ENCODE data around the gene UNC5C.

UNC5C gene

GRCh38 chr4:95256108-95256835 lies 292.5 kb downstream of the UNC5C start:
- no peak for DNase-seq

DNA sequence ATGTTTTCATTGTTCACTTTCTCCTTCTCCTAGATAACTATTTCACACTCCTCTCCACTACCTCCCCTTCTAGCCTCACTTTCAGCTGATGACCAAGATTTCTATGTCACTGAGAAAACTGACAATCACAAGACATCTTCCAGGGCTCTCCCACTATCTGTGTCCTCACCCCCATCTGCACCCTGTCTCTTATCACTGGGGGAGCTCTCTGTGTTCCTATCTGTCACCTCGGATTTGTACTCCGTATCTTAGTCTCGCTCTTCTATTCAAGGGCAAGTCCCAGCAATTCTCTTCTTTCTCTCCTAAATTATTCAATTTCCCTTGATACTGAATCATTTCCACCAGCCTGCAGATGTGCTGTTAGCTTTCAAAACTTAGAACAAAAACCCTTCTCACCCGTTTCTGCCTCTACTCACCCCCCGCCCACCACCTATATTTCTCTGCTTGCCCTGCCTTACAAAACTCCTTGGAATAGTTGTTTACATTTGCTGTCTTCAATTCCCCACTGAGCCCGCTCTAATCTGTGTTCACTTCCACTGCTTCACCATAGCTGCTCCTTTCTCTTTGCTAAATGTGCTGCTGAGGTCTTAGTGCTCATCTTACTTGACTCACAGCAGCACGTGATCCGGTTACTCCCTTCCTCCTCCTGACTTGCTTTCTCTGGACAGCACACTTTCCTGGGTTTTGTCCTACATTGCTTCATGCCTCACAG lies 293.2 kb downstream of the UNC5C start:
- no peak for DNase-seq

GRCh38 chr4:95251568-95251967 lies 297.2 kb downstream of the UNC5C start:
- DNase-seq: no peak

DNA sequence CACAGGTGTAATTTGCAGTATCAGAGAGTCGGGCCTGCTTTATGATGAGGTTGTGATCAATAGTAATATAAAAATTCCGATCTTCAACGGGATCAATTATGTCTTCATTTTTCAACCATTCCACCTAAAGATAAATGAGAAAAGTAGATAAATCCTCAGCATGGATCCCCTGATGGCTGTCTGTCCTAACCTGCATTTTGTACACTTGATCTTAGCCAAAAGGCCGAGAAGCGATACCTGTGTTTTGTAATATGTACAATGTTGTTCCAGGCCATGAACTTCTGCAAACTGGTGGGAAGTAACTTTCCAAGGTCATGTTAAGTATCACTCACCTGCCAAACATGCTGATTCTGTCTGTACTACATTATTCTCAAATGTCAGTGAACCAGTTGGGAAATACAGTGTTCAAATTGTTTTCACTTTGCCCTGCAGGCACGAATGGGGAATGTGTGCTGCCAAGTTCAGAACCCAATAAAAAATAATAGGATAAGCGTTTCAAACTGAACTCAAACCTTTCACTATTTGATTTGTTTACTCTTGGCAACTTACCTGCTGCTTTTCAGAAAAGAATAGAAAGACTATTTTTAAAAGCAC lies 298.1 kb downstream of the UNC5C start:
- DNase-seq: no peak

- DNase-seq: no peak
Measured at GRCh38 chr4:95249426-95250021, 299.2 kb downstream of the UNC5C start.

- no peak for DNase-seq
Measured at GRCh38 chr4:95248720-95249425, 299.9 kb downstream of the UNC5C start.

DNA sequence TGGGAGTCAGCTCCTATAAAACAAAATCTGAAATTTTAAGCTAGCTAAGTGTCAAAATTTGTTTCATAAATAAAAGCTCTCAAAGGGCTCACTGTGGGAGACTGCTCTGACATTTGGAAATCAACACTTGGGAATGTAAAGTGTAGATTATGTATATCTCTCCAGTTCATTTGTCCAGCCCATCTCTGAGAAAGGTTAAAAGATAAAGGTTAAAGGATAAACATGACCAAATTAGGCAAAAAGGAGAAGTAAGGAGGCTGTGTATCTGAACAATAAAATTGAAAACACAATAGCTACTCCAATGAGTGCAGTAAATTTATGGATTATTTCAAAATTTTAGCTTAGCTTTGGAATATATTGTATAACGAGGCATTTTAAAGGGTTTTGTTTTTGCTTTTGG lies 304.9 kb downstream of the UNC5C start:
- no peak for DNase-seq

DNA sequence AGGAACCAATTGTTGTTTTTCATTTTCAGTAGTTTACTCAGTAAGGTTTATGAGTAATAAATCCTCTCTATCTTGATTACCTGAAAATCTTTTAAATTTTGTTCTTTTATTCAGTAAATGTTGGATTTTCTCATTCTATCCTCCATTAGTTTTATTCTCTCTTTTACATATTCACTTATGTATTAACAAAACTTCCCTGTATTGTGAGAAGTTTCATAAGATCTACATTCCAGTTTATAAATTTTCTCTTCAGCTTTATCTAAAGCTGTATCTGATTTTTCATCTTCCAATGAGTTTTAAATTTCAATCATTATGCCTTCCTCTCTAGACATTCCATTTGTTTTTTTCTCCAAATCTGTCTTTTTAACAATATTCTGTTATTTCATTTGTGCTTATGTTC lies 310.2 kb downstream of the UNC5C start:
- DNase-seq: no peak

- no peak for DNase-seq
Measured at GRCh38 chr4:95232358-95233156, 316.2 kb downstream of the UNC5C start.

DNA sequence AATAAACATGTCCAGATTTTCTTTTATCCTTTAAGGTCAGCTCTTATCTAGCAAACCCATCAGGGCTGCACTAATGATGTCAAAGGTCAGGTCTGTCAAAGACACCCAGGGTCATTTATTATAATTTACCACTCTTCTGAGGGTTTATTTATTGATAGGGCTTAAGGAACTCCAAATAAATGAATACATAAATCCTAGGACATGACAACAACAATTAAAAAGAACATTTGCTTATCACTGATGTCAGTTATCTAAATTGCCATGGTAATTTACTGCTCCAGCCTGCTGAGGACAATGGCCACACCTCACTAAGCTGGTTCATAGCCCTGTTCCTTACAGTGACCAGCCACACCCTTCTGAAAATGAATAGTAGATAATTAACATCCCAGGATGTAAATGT lies 317.1 kb downstream of the UNC5C start:
- no peak for DNase-seq

- DNase-seq: no peak
Measured at GRCh38 chr4:95225849-95226248, 322.9 kb downstream of the UNC5C start.

- DNase-seq: no peak
Measured at GRCh38 chr4:95224402-95224801, 324.4 kb downstream of the UNC5C start.

DNA sequence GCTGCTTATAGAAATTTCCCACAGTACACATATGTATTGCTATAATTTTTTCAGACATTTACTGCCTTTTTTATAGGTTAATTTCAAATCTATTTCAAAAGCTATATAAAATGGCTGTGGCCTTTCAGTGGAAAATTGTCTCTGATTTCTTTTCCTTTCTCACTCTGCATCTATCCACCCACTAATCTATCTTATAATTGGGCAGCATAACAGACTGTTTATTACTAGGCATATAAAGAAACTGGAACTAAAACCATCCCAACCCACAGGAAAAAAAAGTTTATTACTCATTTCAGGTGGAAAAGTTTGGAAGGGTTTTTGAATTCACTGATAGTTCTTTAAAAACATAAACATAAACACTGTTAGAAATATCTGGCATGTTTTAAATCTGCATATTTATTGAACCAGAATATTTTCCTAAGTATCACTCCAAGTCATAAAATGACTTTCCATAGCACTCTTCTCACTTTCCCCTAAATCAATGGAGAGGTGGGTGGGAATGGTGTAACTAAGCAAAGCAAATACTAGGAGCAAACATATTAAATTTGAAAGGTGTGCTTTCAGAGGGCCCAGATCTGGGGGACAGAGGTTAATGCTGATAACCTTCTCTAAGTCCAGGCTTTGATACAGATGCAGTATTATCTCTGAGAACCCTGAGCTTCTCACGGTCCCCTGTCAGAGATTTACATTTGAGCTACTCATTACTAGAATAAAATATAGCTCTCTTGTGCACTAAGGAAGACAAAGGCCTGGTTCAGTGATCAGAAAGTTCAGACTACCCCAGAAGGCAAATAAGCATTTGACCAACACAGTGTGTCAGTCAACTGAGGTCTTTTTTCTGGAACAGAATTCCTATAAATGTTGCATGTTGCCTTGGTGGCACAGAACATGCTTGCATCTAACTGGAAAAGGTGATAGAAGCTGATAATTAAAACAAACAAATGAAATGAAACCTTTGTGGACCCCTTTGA lies 328.3 kb downstream of the UNC5C start:
- DNase-seq: no peak

DNA sequence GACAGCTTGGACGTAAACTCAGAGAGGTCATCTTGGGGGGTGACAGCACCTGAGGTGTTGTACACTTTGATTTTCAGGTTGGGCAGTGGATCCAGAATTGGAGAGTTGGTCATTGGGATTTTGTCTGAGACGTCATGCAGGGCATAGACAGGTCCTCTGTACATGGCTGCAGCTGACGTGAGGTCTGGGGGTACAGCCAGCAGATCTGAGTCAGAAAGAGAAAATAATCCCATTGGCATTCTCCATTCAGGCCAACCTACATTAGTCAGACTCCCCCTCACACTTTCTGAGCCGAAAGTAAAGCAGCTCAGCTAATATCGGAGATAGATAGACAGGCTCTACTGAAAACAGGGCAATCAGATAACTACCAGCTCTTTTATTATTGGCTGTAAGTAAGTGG lies 329.7 kb downstream of the UNC5C start:
- DNase-seq: no peak

DNA sequence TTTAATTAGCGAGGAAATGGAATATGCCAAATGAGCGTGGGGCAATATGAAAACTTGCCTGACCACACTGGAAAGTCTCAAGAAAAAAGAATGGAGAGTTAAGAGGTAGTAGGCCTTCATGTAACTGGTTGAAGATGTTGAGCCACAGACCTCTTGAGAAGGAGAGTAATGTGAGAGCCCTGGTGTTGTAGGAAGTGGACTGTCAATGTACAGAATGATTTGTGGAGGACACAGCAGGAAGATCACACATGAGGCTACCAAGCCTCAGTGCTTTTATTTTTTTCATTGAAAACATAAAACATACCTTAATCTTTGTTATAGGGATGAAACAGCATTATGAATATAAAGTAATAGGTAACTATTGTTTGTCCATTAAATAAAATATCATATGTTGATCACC lies 331.6 kb downstream of the UNC5C start:
- DNase-seq: no peak

GRCh38 chr4:95216636-95217035 lies 332.1 kb downstream of the UNC5C start:
- no peak for DNase-seq

GRCh38 chr4:95215991-95216605 lies 332.7 kb downstream of the UNC5C start:
- no peak for DNase-seq

DNA sequence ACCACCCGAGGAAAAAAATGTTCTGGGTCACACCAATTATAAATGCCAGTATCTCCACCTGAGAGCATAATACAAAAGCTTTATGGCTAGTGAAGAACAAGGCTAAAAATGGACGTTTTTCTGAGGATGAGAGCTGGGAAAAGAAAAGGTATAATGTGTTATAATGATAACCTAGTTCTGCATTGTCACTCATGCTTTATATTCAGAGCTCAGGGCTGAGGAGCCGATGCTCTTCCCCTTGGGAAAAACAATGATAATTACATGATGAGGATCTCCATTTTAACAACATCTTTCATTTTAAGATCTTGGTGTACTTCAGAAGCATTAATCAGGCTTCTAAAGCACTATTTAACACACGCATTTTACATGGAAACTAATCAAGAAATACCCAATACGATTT lies 333.7 kb downstream of the UNC5C start:
- DNase-seq: no peak

- no peak for DNase-seq
Measured at GRCh38 chr4:95214408-95214807, 334.4 kb downstream of the UNC5C start.

DNA sequence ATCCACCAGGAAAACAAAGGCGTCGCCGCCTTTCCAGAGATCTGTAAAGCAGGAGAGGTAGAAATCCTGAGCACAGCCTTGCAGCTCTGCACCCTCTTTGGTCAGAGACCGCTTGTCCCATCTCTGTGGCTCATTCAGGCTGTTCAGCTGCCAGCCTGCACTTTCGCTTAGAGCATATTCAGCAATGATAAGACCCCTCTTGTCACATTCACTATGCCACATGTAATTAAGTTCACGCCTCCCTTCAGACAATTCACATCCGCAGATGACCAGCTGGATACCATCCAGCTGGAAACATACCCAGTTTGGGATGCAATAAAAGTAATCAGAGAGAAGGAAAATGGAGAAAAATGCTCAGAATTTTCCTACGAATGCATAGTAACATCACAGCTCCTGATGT lies 335.4 kb downstream of the UNC5C start:
- DNase-seq: no peak

DNA sequence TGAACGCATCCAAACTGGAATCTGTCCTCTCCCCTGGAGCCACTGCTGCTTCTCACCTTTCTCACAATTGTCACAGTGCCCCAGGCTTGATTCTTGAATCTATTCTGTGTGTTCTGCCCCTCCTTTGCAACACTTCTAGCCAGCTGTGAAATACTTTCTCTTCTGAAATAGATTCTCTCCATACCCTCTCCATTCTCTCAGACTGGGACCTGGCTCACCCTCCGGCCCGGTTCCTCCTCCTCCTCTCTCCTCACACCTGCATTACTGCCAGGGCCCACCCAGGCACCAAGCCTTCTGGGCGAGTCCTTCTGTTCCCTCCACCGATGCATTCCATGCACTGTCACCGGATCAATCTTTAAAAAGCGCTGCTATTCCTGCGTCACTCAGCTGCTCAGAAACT lies 336.1 kb downstream of the UNC5C start:
- DNase-seq: no peak

All from right forelimb (tissue), 1 donor.